Activated CD4-positive, alpha-beta T cell treated with anti-CD3 and anti-CD28 coated beads, Interleukin-2, amount 10 ng/mL, durations not matched to agents 24 days and 14 days (primary cell): ENCODE results near the gene ZFYVE16. TPM values are rescaled to one million over a fixed set of nuclear protein-coding genes. Genes with fewer than 3 reads are reported as not detected.
"Not testable (repeated sequence)": the region's sequence is repeated elsewhere in the genome, so short reads cannot be mapped to it uniquely, and the experiment has no call there.

Experiments used
- DNase-seq: peaks from one replicate; pipeline ENCODE4 v3.0.0; 2022
- H3K27ac Mint-ChIP-seq: one replicate; pipeline ENCODE4 v1.8.0; 2022; ENCODE audit warnings: mild to moderate bottlenecking, mixed read lengths
- H3K27me3 Mint-ChIP-seq: one replicate; pipeline ENCODE4 v1.8.0; 2022; ENCODE audit warnings: mixed read lengths
- H3K36me3 Mint-ChIP-seq: one replicate; pipeline ENCODE4 v1.8.0; 2022; ENCODE audit warnings: low read depth, mild to moderate bottlenecking, mixed read lengths
- H3K4me1 Mint-ChIP-seq: one replicate; pipeline ENCODE4 v1.8.0; 2021; ENCODE audit warnings: mixed read lengths
- H3K4me3 Mint-ChIP-seq: one replicate; pipeline ENCODE4 v1.8.0; 2022; ENCODE audit warnings: mild to moderate bottlenecking, moderate library complexity, mixed read lengths
- H3K9me3 Mint-ChIP-seq: one replicate; pipeline ENCODE4 v1.8.0; 2021; ENCODE audit warnings: mixed read lengths
- intact Hi-C: fragments of 100-400 bp; cut with micrococcal nuclease; formaldehyde crosslinking; loops from one replicate; pipeline ENCODE4 v1.15.1; 2023
- total RNA-seq: library from RNA; stranded (reverse); gene quantifications from 2 replicates; pipeline ENCODE4 v1.2.3, GENCODE V29; 2022

ZFYVE16 gene
- total RNA-seq, 1 donor from 2014 or later = 9.4 TPM

- Mint-ChIP-seq H3K9me3 (peaks cover 4% of the 10 kb centered on the region), H3K4me3 (no peak overlapping the region), H3K27me3 (no peaks in the 10 kb centered on the region), H3K27ac (no peak overlapping the region), H3K36me3 (peaks cover 14% of the 10 kb centered on the region), H3K4me1 (no peaks in the 10 kb centered on the region)
- intact Hi-C loops = no loop called here
- no peak for DNase-seq
Measured at GRCh38 chr5:80439213-80439612, 31.3 kb downstream of the ZFYVE16 start.

GRCh38 chr5:80442742-80443141 lies 34.9 kb downstream of the ZFYVE16 start:
- H3K27ac Mint-ChIP-seq = no peak overlapping the region
- H3K4me1 Mint-ChIP-seq = no peaks in the 10 kb centered on the region
- intact Hi-C loops = no loop called here
- H3K27me3 Mint-ChIP-seq = no peaks in the 10 kb centered on the region
- H3K36me3 Mint-ChIP-seq = peaks cover 4% of the 10 kb centered on the region
- H3K4me3 Mint-ChIP-seq = no peak overlapping the region
- H3K9me3 Mint-ChIP-seq = no peaks in the 10 kb centered on the region
- DNase-seq = no peak

DNA sequence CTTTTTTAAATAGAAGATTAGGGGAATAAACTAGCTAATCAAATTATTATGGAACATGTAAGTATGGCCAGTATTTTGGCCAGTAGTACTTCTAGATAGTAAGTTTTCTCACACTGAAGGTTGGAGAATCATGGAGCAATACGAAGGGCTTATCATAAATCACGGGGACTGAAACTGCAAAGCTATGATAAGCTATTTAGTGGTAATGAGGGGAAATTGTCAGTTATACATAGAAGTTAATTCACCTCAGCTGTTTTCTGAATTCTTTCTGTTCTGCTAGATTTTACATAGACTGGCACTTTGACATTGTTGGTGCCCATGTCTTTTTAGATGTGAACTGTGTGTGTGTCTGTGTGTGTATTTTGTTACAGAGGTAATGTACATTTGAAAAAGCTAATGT lies 45.5 kb downstream of the ZFYVE16 start:
- H3K9me3 Mint-ChIP-seq = no peaks in the 10 kb centered on the region
- DNase-seq = no peak
- no peaks in the 10 kb centered on the region for H3K27me3 Mint-ChIP-seq
- intact Hi-C loops = no loop called here
- H3K27ac Mint-ChIP-seq = no peak overlapping the region
- H3K36me3 Mint-ChIP-seq = peaks cover 16% of the 10 kb centered on the region
- H3K4me3 Mint-ChIP-seq = no peak overlapping the region
- H3K4me1 Mint-ChIP-seq = no peaks in the 10 kb centered on the region

GRCh38 chr5:80463269-80463668 lies 55.4 kb downstream of the ZFYVE16 start:
- H3K4me1 Mint-ChIP-seq = no peaks in the 10 kb centered on the region
- H3K9me3 Mint-ChIP-seq = peaks cover 14% of the 10 kb centered on the region
- no peaks in the 10 kb centered on the region for H3K27me3 Mint-ChIP-seq
- no peak for DNase-seq
- no peak overlapping the region for H3K4me3 Mint-ChIP-seq
- H3K27ac Mint-ChIP-seq = no peak overlapping the region
- H3K36me3 Mint-ChIP-seq = peaks cover 38% of the 10 kb centered on the region
- intact Hi-C loops = no loop called here

DNA sequence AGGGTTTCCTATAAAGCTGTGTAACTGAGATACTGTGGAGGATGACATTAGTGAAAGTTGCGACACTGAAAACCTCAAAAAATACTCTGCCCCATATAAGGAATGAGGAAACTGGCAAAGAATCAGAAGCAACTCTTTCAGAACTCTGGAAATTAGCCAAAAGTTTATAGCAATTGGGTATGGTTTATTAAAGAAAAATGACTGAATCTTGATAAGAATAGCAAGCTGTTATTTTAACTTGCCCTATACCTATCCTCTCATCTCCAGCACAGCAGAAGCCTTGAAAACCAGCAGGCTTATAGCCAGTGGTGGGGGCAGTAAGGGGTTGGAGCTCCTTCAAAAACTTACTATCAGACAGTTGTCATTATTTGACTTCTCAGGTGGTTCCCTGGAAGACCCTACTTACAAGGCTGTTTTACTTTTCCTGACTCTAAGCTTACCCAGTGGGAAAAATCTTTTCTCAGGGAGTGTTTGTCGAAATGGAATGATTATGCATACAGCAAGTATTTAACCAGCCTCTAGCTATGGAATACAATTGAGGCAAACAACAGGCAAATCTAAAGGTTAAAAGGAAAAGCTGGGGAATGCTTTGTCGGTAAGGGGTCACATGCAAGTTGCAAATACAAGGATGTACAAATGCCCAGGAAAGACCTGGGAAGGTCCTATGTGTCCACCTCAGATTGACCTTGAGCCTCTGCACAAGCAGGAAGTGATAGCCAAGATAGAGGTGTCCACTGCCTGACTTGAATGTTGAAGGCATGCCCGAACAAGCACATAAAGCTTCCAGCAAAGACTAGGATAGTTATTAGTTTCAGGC lies 59.0 kb downstream of the ZFYVE16 start:
- Mint-ChIP-seq H3K4me1 (no peaks in the 10 kb centered on the region), H3K9me3 (peaks cover 20% of the 10 kb centered on the region), H3K4me3 (no peak overlapping the region), H3K36me3 (peaks cover 47% of the 10 kb centered on the region), H3K27me3 (no peaks in the 10 kb centered on the region), H3K27ac (no peak overlapping the region)
- DNase-seq = no peak
- intact Hi-C loops = no loop called here

DNA sequence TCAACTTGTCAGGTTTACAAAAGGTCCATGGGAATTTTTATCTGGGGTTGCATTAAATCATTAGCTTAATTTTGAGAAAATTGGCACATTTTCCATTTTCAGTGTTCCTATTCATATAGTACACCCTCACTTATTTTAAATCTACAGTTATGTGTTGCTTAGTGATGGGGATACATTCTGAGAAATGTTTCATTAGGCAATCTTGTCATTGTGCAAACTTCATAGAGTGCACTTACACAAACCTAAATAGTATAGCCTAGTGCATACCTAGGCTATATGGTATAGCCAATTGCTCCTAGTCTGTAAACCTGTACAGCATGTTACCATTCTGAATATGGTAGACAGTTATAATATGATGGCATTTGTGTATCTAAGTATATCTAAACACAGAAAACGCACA lies 60.3 kb downstream of the ZFYVE16 start:
- no peaks in the 10 kb centered on the region for H3K4me1 Mint-ChIP-seq
- no peaks in the 10 kb centered on the region for H3K27me3 Mint-ChIP-seq
- H3K9me3 Mint-ChIP-seq = peaks cover 14% of the 10 kb centered on the region
- DNase-seq = no peak
- no peak overlapping the region for H3K4me3 Mint-ChIP-seq
- no peak overlapping the region for H3K27ac Mint-ChIP-seq
- intact Hi-C loops = no loop called here
- H3K36me3 Mint-ChIP-seq = peaks cover 41% of the 10 kb centered on the region

DNA sequence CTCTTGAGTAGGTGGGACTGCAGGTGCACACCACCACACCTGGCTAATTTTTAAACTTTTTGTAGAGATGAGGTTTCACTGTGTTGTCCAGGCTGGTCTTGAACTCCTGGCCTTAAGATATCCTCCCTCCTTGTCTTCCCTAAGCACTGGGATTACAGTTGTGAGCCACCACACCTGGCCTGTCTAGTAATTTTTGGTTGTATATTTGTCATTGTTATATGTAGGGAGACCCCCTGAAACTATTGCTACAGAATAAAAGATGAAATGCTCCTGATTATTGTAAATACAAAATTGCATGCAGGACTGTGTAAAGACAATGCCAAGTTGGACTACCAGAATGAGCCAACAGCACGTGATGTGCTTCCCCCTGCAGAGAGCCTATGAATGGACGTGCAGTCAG lies 62.8 kb downstream of the ZFYVE16 start:
- peaks cover 31% of the 10 kb centered on the region for H3K36me3 Mint-ChIP-seq

GRCh38 chr5:80474929-80475328 lies 67.1 kb downstream of the ZFYVE16 start:
- no peaks in the 10 kb centered on the region for H3K9me3 Mint-ChIP-seq
- no peak for DNase-seq
- H3K4me1 Mint-ChIP-seq = no peaks in the 10 kb centered on the region
- H3K27ac Mint-ChIP-seq = no peak overlapping the region
- H3K27me3 Mint-ChIP-seq = no peaks in the 10 kb centered on the region
- intact Hi-C loops = no loop called here
- H3K4me3 Mint-ChIP-seq = no peak overlapping the region
- H3K36me3 Mint-ChIP-seq = peaks cover 22% of the 10 kb centered on the region

More for the DNA sequence above, 62.8 kb downstream of the ZFYVE16 start:
- H3K27ac Mint-ChIP-seq, intact Hi-C loops, H3K4me1 Mint-ChIP-seq, H3K9me3 Mint-ChIP-seq, DNase-seq, H3K4me3 Mint-ChIP-seq, H3K27me3 Mint-ChIP-seq: not testable (repeated sequence)

DNA sequence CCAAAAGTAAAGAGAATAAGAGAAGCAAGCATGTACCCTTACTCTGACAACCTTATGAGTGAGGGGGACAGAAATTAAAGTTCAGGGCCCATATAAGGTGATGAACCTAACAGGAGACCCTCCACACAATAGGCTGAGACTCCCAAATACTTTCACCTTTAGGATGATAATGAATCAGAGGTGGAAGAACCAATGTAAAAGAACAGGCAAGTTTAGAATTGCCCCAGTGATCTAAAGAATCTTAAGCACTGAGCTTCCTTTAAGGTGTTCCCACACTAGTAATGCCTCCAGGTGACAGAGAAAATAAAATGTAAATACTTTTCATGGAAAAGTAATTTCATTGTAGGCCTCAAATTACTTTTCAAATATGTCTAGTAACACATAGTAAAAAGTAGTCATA lies 71.8 kb downstream of the ZFYVE16 start:
- intact Hi-C loops = loop anchor here (10.0 kb wide), 1 partner anchor 175 kb away; the partner anchor contains the start of genes DHFR and MSH3
- DNase-seq = no peak
- Mint-ChIP-seq H3K27ac (no peak overlapping the region), H3K36me3 (peaks cover 3% of the 10 kb centered on the region), H3K27me3 (no peaks in the 10 kb centered on the region), H3K9me3 (no peaks in the 10 kb centered on the region), H3K4me1 (peaks cover 2% of the 10 kb centered on the region), H3K4me3 (no peak overlapping the region)

GRCh38 chr5:80480354-80480753 lies 72.5 kb downstream of the ZFYVE16 start:
- intact Hi-C loops = loop anchor here (10.0 kb wide), 1 partner anchor 174 kb away; the partner anchor contains the start of genes DHFR and MSH3
- Mint-ChIP-seq H3K36me3 (peaks cover 2% of the 10 kb centered on the region), H3K27ac (no peak overlapping the region), H3K4me3 (no peak overlapping the region), H3K9me3 (no peaks in the 10 kb centered on the region), H3K27me3 (no peaks in the 10 kb centered on the region), H3K4me1 (peaks cover 2% of the 10 kb centered on the region)
- DNase-seq = no peak

GRCh38 chr5:80481019-80481893 lies 73.4 kb downstream of the ZFYVE16 start:
- Mint-ChIP-seq H3K4me3 (no peak overlapping the region), H3K36me3 (peaks cover 2% of the 10 kb centered on the region), H3K4me1 (peaks cover 2% of the 10 kb centered on the region), H3K27me3 (peaks cover under 1% of the 10 kb centered on the region), H3K27ac (no peak overlapping the region), H3K9me3 (no peaks in the 10 kb centered on the region)
- intact Hi-C loops = loop anchor here (1.0 to 10.0 kb wide), 3 partner anchors 174 to 714 kb away; partner anchors contain the start of genes DHFR and MSH3
- DNase-seq = peak; percentile 82

DNA sequence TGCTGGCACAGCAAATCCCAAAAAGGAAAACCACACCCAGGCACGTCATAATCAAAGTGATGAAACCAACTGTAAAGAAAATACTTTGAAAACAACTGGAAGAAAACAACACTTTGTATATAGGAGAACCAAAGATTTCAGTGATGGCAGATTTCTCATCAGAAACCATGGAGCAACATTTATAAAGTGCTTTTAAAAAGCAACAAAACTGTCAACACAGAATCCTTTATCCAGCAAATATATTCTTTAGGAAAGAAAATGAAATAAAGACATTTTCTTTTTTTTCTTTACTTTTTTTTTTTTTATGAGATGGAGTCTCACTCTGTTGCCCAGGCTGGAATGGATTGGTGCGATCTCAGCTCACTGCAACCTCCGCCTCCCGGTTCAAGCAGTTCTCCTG lies 74.7 kb downstream of the ZFYVE16 start:
- DNase-seq = no peak
- H3K4me3 Mint-ChIP-seq = no peak overlapping the region
- intact Hi-C loops = loop anchor here (10.0 kb wide), 1 partner anchor 172 kb away; the partner anchor contains the start of genes DHFR and MSH3
- H3K27ac Mint-ChIP-seq = no peak overlapping the region
- peaks cover 9% of the 10 kb centered on the region for H3K4me1 Mint-ChIP-seq
- peaks cover 4% of the 10 kb centered on the region for H3K36me3 Mint-ChIP-seq
- H3K9me3 Mint-ChIP-seq = no peaks in the 10 kb centered on the region
- H3K27me3 Mint-ChIP-seq = peaks cover 10% of the 10 kb centered on the region

GRCh38 chr5:80483636-80484232 lies 75.9 kb downstream of the ZFYVE16 start:
- H3K27me3 Mint-ChIP-seq = peaks cover 17% of the 10 kb centered on the region
- H3K36me3 Mint-ChIP-seq = peaks cover 4% of the 10 kb centered on the region
- intact Hi-C loops = loop anchor here (10.0 kb wide), 1 partner anchor 171 kb away; the partner anchor contains the start of genes DHFR and MSH3
- no peak overlapping the region for H3K4me3 Mint-ChIP-seq
- H3K4me1 Mint-ChIP-seq = peaks cover 17% of the 10 kb centered on the region
- no peak overlapping the region for H3K27ac Mint-ChIP-seq
- no peak for DNase-seq
- H3K9me3 Mint-ChIP-seq = no peaks in the 10 kb centered on the region
